Activated CD8-positive, alpha-beta T cell treated with anti-CD3 and anti-CD28 coated beads for 36 hours (primary cell): ENCODE results near the gene PLSCR1. TPM values are rescaled to one million over a fixed set of nuclear protein-coding genes. Genes with fewer than 3 reads are reported as not detected.
A peak's percentile ranks its signal among the peaks of the same experiment; 100 is the strongest.

ENCODE experiments used
- ATAC-seq: fragments of 200-7000 bp; cut with Tn5 transposase; one replicate; pipeline ENCODE4 v1.10.0; 2021; ENCODE audit warnings: mild to moderate bottlenecking, moderate library complexity
- CTCF ChIA-PET: fragments of 350-600 bp; sonication (Branson Sonifier 250); formaldehyde crosslinking; loops from one replicate; lab custom pipeline; 2021; ENCODE audit warnings: antibody characterized with exemption; lab: Charles Lee
- POLR2A ChIA-PET: fragments of 350-600 bp; sonication (Branson Sonifier 250); formaldehyde crosslinking; loops from one replicate; lab custom pipeline; 2021; ENCODE audit warnings: antibody characterized with exemption; lab: Charles Lee
- DNase-seq: peaks from one replicate; pipeline ENCODE4 v3.0.0-alpha.2; 2020
- H3K27ac Mint-ChIP-seq: one replicate; pipeline ENCODE4 v1.8.0; 2021; ENCODE audit warnings: mild to moderate bottlenecking, mixed read lengths
- H3K27me3 Mint-ChIP-seq: one replicate; pipeline ENCODE4 v1.8.0; 2021; ENCODE audit warnings: mixed read lengths
- H3K36me3 Mint-ChIP-seq: one replicate; pipeline ENCODE4 v1.8.0; 2021; ENCODE audit warnings: low read depth, mixed read lengths
- H3K4me1 Mint-ChIP-seq: one replicate; pipeline ENCODE4 v1.8.0; 2021; ENCODE audit warnings: low read depth, mixed read lengths
- H3K4me3 Mint-ChIP-seq: one replicate; pipeline ENCODE4 v1.8.0; 2021; ENCODE audit warnings: mild to moderate bottlenecking, moderate library complexity, mixed read lengths
- H3K9me3 Mint-ChIP-seq: one replicate; pipeline ENCODE4 v1.8.0; 2021; ENCODE audit warnings: mixed read lengths
- intact Hi-C: fragments of 100-400 bp; cut with micrococcal nuclease; formaldehyde crosslinking; loops from one replicate; pipeline ENCODE4 v1.10.0; 2022
- total RNA-seq, 2 experiments: library from RNA; stranded (reverse); gene quantifications; one replicate each; pipeline ENCODE4 v1.2.3, GENCODE V29; 2021
- TF ChIP-seq, protein P1 (sequence below): fragments of 200-600 bp; IDR thresholded peaks from one replicate; pipeline ENCODE4 v1.8.0; 2022; ENCODE audit warnings: antibody characterized with exemption, mild to moderate bottlenecking

The PLSCR1 gene
- total RNA-seq, 2 experiments from 2014 or later: 36.4 to 38.9 TPM

DNA sequence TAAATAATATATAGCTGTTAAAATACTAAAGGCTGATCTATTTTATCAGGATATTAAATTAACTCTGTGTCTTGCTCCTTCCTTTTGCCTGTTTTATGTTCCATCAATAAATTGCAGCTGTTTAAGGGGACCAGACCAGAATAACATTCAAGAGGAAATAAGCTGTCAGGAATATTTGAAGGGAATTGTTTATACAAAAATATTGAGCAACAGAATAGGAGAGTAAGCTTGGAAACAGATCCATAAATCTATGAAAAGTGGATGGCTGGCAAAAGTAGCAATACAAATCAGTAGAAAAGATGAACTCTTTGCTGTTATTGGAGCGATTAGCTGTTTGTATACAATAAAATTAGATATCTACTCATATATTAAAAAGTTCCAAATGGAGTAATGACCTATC lies 38.9 kb downstream of the PLSCR1 start:
- H3K27me3 Mint-ChIP-seq: no peaks in the 10 kb centered on the region
- DNase-seq (no peak), ATAC-seq (no peak)
- intact Hi-C loops: no loop called here
- H3K9me3 Mint-ChIP-seq: peaks cover 2% of the 10 kb centered on the region
- peaks cover 5% of the 10 kb centered on the region for H3K36me3 Mint-ChIP-seq
- CTCF ChIA-PET: interaction anchor here (1.1 kb wide), 1 partner anchor 14 kb away, joined by 3 read pairs; no protein-coding TSS in a partner anchor
- H3K4me3 Mint-ChIP-seq: no peak overlapping the region
- peaks cover 26% of the 10 kb centered on the region for H3K4me1 Mint-ChIP-seq
- no peak overlapping the region for H3K27ac Mint-ChIP-seq
- TF ChIP-seq, protein P1, sequence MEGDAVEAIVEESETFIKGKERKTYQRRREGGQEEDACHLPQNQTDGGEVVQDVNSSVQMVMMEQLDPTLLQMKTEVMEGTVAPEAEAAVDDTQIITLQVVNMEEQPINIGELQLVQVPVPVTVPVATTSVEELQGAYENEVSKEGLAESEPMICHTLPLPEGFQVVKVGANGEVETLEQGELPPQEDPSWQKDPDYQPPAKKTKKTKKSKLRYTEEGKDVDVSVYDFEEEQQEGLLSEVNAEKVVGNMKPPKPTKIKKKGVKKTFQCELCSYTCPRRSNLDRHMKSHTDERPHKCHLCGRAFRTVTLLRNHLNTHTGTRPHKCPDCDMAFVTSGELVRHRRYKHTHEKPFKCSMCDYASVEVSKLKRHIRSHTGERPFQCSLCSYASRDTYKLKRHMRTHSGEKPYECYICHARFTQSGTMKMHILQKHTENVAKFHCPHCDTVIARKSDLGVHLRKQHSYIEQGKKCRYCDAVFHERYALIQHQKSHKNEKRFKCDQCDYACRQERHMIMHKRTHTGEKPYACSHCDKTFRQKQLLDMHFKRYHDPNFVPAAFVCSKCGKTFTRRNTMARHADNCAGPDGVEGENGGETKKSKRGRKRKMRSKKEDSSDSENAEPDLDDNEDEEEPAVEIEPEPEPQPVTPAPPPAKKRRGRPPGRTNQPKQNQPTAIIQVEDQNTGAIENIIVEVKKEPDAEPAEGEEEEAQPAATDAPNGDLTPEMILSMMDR: no peak
- POLR2A ChIA-PET: no interaction called here

DNA sequence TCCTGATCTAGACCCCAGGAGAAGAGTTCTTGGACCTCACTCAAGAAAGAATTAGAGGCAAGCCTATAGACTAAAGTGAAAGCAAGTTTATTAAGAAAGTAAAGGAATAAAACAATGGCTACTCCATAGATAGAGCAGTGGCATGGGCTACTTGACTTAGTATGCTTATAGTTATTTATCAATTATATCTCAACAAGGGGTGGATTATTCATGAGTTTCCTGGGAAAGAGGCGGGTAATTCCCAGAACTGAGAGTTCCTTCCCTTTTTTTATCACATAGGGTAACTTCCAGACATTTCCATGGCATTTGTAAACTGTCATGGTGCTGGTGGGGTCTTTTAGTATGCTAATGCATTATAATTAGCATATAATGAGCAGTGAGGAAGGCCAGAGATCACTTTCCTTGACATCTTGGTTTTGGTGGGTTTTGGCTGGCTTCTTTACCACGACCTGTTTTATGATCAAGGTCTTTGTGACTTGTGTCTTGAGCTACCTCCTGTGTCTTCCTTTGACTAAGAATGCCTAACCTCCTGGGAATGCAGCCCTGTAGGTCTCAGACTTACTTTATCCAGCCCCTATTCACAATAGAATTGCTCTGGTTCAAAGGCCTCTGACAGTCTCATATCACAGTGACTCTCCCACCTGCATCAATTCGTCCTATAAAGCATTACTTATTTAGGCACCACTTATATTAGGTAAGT lies 39.8 kb downstream of the PLSCR1 start:
- CTCF ChIA-PET: interaction anchor here (1.1 kb wide), 1 partner anchor 15 kb away, joined by 3 read pairs; no protein-coding TSS in a partner anchor
- Mint-ChIP-seq H3K27me3 (no peaks in the 10 kb centered on the region), H3K9me3 (peaks cover 2% of the 10 kb centered on the region)

DNA sequence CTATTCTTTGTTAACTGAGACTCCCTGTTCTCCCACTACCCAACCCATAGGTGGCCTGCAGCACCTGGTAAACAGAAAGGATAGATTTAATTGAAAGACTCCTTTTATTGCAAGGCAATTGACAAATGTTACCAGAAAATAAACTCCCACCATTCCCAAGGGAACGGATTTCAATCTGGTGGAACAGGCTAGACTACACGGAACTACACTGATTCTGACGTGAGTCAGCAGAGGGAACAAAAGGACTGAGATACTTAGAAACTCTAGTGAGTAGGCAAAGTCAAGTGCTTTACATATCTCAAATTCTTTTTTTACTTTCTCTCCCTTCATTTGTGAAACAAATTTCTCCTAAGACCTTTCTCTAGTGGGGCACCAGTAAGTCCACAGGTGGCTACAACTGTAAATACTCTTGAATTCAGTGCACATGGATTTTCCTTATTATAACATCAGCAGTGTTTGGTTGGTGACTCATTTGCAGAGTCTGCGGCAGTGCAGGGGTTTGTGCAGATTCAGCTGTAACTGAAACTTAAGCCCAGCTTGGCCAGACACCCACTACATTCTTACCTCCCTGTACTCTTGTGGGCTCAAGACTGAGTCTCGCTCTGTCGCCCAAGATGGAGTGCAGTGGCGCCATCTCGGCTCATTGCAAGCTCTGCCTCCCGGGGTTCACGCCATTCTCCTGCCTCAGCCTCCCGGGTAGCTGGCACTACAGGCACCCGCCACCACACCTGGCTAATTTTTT lies 40.8 kb downstream of the PLSCR1 start:
- peak; percentile 50 for DNase-seq
- CTCF ChIA-PET: no interaction called here

More for the DNA sequence above, 39.8 kb downstream of the PLSCR1 start:
- Mint-ChIP-seq H3K4me3 (no peak overlapping the region), H3K27ac (no peak overlapping the region), H3K36me3 (peaks cover 1% of the 10 kb centered on the region), H3K4me1 (peaks cover 26% of the 10 kb centered on the region)
- POLR2A ChIA-PET: no interaction called here
- intact Hi-C loops: loop anchor here (5.0 kb wide), 1 partner anchor 38 kb away; the partner anchor contains the start of gene PLSCR1
- DNase-seq: no peak
- TF ChIP-seq, protein P1: no peak
- ATAC-seq: no peak

DNA sequence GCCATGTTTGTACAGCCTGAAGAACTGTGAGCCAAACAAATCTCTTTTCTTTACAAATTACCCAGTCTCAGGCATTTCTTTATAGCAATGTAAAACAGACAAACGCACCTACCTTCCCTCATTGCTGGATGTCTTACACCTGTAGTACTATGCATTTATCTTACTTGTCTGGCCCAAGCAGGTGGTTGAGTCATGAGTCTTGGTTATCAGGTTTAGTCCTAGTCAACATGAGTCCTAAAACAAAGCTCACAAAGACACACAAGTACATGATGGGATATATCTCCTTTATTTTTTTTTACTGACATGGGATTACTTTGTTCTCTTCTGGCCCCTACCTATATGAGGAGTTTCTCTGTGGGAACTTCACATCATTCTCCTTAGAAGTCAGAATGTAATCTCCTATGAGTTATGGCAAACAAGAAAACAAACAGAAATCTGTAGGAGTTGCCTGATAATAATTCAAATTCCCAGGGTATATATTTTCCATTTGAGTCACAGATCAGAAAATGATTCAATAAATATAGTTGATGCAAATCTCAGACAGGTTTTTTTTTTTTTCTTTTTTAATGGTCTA lies 41.4 kb downstream of the PLSCR1 start:
- ChIA-PET CTCF (no interaction called here), POLR2A (no interaction called here)
- Mint-ChIP-seq H3K4me3 (no peak overlapping the region), H3K9me3 (peaks cover 2% of the 10 kb centered on the region), H3K4me1 (peaks cover 32% of the 10 kb centered on the region), H3K27me3 (no peaks in the 10 kb centered on the region), H3K27ac (no peak overlapping the region), H3K36me3 (peaks cover 2% of the 10 kb centered on the region)
- no peak for ATAC-seq
- DNase-seq: no peak
- TF ChIP-seq, protein P1: no peak
- intact Hi-C loops: loop anchor here (5.0 kb wide), 1 partner anchor 39 kb away; the partner anchor contains the start of gene PLSCR1

More for the DNA sequence above, 40.8 kb downstream of the PLSCR1 start:
- peaks cover 2% of the 10 kb centered on the region for H3K9me3 Mint-ChIP-seq
- POLR2A ChIA-PET: no interaction called here
- TF ChIP-seq, protein P1: no peak
- no peak overlapping the region for H3K27ac Mint-ChIP-seq
- H3K36me3 Mint-ChIP-seq: peaks cover 1% of the 10 kb centered on the region
- no peaks in the 10 kb centered on the region for H3K27me3 Mint-ChIP-seq
- ATAC-seq: peak; percentile 56
- intact Hi-C loops: loop anchor here (5.0 kb wide), 1 partner anchor 39 kb away; the partner anchor contains the start of gene PLSCR1
- H3K4me1 Mint-ChIP-seq: peaks cover 26% of the 10 kb centered on the region
- H3K4me3 Mint-ChIP-seq: no peak overlapping the region
